SK-N-MC (cell line): ENCODE data around the gene COX17.

Source experiments
- EZH2 ChIP-seq: fragments of 200-600 bp; sonication (generic); IDR thresholded peaks from one replicate; pipeline ENCODE4 v1.6.1; 2017; ENCODE audit warnings: antibody characterized with exemption
- FOXP2 ChIP-seq: optimal IDR thresholded peaks from 2 replicates; pipeline ENCODE3; 2011; ENCODE audit warnings: mild to moderate bottlenecking, moderate library complexity; ENCODE audit not compliant: insufficient read depth; ENCODE audit errors: extremely low read length, control extremely low read depth
- POLR2AphosphoS5 ChIP-seq: IDR thresholded peaks from 2 replicates; pipeline ENCODE4 v1.6.1; 2012; ENCODE audit warnings: mild to moderate bottlenecking, low read depth, low read length, borderline replicate concordance

- TF ChIP-seq EZH2 (no peak), POLR2AphosphoS5 (no peak), FOXP2 (no peak)
These were observed 29.2 kb downstream of the COX17 start for GRCh38 chr3:119647843-119648575.
